Body of pancreas (tissue), 4 donors: ENCODE data around the gene PCNT. TPM values are rescaled to one million over a fixed set of nuclear protein-coding genes. Genes with fewer than 3 reads are reported as not detected.

Experiments used
- ATAC-seq: fragments of 150-250 bp; one replicate; pipeline ENCODE4 v1.9.1; 2016
- DNase-seq, 4 donors: peaks; one replicate each; pipeline ENCODE4 v3.0.0-alpha.2; 2019
- H3K27ac ChIP-seq, 4 donors: fragments of 200-600 bp; sonication (generic); 1 replicate in 3 of 4; 2 replicates in 1 of 4; pipeline versions ENCODE4 v1.5.1 to v1.6.1; 2016 to 2019; ENCODE audit warnings: mild to moderate bottlenecking in 1 of 4, mixed read lengths in 1 of 4, moderate library complexity in 1 of 4
- H3K27me3 ChIP-seq, 2 donors: fragments of 200-600 bp; sonication (generic); one replicate each; pipeline ENCODE4 v1.6.0; 2016; ENCODE audit warnings: mild to moderate bottlenecking in 1 of 2
- H3K36me3 ChIP-seq, 2 donors: fragments of 200-600 bp; sonication (generic); replicated peaks in 1 of 2; 2 replicates each; pipeline ENCODE4 v1.5.1; 2016; ENCODE audit warnings: low read depth in 2 of 2; ENCODE audit not compliant: insufficient read depth in 1 of 2
- H3K4me1 ChIP-seq: fragments of 200-600 bp; sonication (generic); one replicate; pipeline ENCODE4 v1.6.0; 2016
- H3K4me3 ChIP-seq, 2 donors: fragments of 200-600 bp; sonication (generic); 1 replicate in 1 of 2; 2 replicates in 1 of 2; pipeline ENCODE4 v1.5.1; 2016 to 2019
- H3K9me3 ChIP-seq, 3 donors: fragments of 200-600 bp; sonication (generic); 1 replicate in 2 of 3; 2 replicates in 1 of 3; pipeline ENCODE4 v1.5.1; 2016
- POLR2A ChIP-seq, 3 donors: fragments of 450-650 bp; IDR thresholded peaks; one replicate each; pipeline ENCODE4 v1.6.1; 2016; ENCODE audit warnings: antibody characterized with exemption in 3 of 3, mild to moderate bottlenecking in 2 of 3
- WGBS, 2 donors: methylation state at CpG; one replicate each; pipeline ENCODE4 v1.1.5; 2017; 5-methylcytosine and 5-hydroxymethylcytosine counted together
- intact Hi-C: fragments of 100-400 bp; cut with DNase I; formaldehyde crosslinking; loops from one replicate; pipeline ENCODE4 v1.15.1; 2023
- total RNA-seq, 2 donors: library from RNA; depleted of rRNA; stranded (reverse); fragments of >200 nt; gene quantifications; one replicate each; pipeline ENCODE4 v1.1.0, GENCODE V29; 2016
- TF ChIP-seq, protein P1 (sequence below), 7 experiments: fragments of 450-650 bp in 4 of 7; fragments of 200-600 bp in 3 of 7; sonication (generic) in 3 of 7; IDR thresholded peaks; one replicate each; pipeline ENCODE4 v1.5.1; 2016 to 2019; ENCODE audit warnings: antibody characterized with exemption in 7 of 7

Gene PCNT
- total RNA-seq, 2 donors from 2014 or later: 11.9 to 28.0 TPM

DNA sequence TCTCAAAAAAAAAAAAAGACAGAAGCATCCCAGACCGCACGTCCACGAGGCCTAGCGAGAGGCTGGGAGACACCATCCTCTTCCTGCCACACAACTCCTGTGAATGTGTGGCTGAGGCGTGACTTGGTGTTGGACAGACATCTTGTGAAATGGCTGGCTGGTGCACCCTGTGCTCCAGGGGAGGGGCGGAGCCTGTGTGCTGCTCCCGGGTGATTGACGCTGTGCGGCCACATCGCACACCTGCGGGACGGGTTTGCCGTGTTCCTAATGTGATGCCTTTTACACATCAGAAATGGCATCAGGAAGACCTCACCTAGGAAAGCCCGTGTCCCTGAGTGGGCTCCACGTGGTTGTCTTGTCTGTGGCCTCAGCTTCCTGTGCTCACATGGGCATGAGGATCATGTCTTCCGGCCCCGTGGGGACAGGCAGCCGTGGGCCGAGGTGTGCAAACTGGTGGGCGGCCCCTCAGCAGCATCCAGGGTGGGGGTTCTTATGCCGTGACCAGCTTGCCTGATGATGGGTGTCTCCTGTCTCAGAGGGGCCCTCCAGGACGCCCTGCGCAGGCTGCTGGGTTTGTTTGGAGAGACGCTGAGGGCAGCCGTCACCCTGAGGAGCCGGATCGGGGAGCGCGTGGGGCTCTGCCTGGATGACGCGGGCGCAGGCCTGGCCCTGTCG is 64.4 kb downstream of the PCNT start:
- Histone ChIP-seq H3K36me3 (no peaks in the 10 kb centered on the region), H3K4me1 (no peaks in the 10 kb centered on the region), H3K27ac (no peak overlapping the region), H3K27me3 (no peaks in the 10 kb centered on the region), H3K9me3 (no peaks in the 10 kb centered on the region), H3K4me3 (no peak overlapping the region)
- intact Hi-C loops: no loop called here
- ATAC-seq (no peak), DNase-seq (no peak)
- TF ChIP-seq, protein P1, sequence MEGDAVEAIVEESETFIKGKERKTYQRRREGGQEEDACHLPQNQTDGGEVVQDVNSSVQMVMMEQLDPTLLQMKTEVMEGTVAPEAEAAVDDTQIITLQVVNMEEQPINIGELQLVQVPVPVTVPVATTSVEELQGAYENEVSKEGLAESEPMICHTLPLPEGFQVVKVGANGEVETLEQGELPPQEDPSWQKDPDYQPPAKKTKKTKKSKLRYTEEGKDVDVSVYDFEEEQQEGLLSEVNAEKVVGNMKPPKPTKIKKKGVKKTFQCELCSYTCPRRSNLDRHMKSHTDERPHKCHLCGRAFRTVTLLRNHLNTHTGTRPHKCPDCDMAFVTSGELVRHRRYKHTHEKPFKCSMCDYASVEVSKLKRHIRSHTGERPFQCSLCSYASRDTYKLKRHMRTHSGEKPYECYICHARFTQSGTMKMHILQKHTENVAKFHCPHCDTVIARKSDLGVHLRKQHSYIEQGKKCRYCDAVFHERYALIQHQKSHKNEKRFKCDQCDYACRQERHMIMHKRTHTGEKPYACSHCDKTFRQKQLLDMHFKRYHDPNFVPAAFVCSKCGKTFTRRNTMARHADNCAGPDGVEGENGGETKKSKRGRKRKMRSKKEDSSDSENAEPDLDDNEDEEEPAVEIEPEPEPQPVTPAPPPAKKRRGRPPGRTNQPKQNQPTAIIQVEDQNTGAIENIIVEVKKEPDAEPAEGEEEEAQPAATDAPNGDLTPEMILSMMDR (IDR thresholded peaks at IDR 0.05): no peak
- 90 to 93% methylated on average over 4 to 24 of the region's 33 CpGs for WGBS, 2 donors

GRCh38 chr21:46388896-46389295 is 64.9 kb downstream of the PCNT start:
- Histone ChIP-seq H3K36me3 (no peaks in the 10 kb centered on the region), H3K9me3 (no peaks in the 10 kb centered on the region), H3K27me3 (no peaks in the 10 kb centered on the region), H3K4me3 (no peak overlapping the region), H3K27ac (no peak overlapping the region), H3K4me1 (no peaks in the 10 kb centered on the region)
- TF ChIP-seq, protein P1 (IDR thresholded peaks at IDR 0.05): no peak
- TF ChIP-seq POLR2A (IDR thresholded peaks at IDR 0.05): no peak
- intact Hi-C loops: no loop called here
- ATAC-seq (no peak), DNase-seq (no peak)
- 91% methylated on average over 19 of the region's 23 CpGs; no CpG with 5 or more reads in 1 of the 2 donors for WGBS, 2 donors

GRCh38 chr21:46390603-46391545 is 66.9 kb downstream of the PCNT start:
- H3K9me3 ChIP-seq: no peaks in the 10 kb centered on the region
- no peaks in the 10 kb centered on the region for H3K27me3 ChIP-seq
- H3K27ac ChIP-seq: no peak overlapping the region
- no peak for TF ChIP-seq POLR2A (IDR thresholded peaks at IDR 0.05)
- TF ChIP-seq, protein P1 (IDR thresholded peaks at IDR 0.05): no peak
- intact Hi-C loops: no loop called here
- H3K36me3 ChIP-seq: no peaks in the 10 kb centered on the region
- ATAC-seq (no peak), DNase-seq (no peak)
- H3K4me1 ChIP-seq: no peaks in the 10 kb centered on the region
- H3K4me3 ChIP-seq: no peak overlapping the region
- 92 to 96% methylated on average over 27 of the region's 29 CpGs for WGBS, 2 donors

DNA sequence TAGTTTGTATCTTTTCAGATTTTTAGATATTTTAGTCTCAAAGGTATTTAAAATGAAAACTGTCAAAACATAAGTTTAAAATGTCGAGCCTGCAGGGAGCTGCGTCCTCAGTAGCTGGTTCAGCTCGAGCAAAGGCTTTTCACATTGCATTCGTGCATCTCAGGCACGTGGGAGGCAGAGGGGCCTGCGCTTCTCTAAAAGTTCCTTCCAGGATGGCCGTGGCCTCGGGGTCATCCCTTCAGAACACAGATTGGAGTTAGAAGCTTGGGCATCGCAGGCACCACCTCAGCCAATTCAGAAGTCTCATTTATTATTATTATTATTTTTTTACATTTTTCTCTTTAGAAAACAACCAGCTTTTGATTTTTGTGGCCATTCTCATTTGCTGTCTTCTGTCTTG is 67.8 kb downstream of the PCNT start:
- Histone ChIP-seq H3K9me3 (no peaks in the 10 kb centered on the region), H3K36me3 (no peaks in the 10 kb centered on the region), H3K27me3 (no peaks in the 10 kb centered on the region), H3K27ac (no peak overlapping the region), H3K4me3 (no peak overlapping the region), H3K4me1 (no peaks in the 10 kb centered on the region)
- DNase-seq (no peak), ATAC-seq (no peak)
- 91 to 92% methylated on average over 9 of the region's 9 CpGs for WGBS, 2 donors
- TF ChIP-seq, protein P1 (IDR thresholded peaks at IDR 0.05): no peak
- TF ChIP-seq POLR2A (IDR thresholded peaks at IDR 0.05): no peak
- intact Hi-C loops: no loop called here
